HS-5 (cell line): ENCODE data around the gene HCK.

ENCODE experiments used
- DNase-seq: peaks from one replicate; pipeline ENCODE4 v3.0.0-alpha.2; 2012; ENCODE audit warnings: low read depth

HCK gene

DNA sequence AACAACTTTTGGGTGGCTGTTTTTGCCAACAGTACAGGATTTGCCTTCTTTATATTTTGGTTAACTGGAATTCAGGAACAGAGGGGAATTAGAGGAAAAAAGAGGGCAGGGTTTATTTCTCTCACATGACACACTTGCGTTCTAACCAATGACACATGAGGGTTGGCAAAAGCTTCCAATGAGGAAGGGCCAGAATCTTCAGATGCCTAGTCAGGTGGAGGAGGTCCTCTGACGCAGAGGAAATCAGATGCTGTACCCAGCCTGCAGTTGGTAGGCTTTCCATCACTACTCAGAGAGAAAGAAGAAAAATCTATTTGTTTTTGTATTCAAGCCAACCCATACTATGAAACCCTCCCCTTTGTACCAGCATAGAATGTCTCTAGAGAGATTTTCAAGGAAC, 78.3 kb downstream of the HCK start:
- no peak for DNase-seq

- no peak for DNase-seq
Measured at GRCh38 chr20:32130965-32131364, 78.9 kb downstream of the HCK start.

DNA sequence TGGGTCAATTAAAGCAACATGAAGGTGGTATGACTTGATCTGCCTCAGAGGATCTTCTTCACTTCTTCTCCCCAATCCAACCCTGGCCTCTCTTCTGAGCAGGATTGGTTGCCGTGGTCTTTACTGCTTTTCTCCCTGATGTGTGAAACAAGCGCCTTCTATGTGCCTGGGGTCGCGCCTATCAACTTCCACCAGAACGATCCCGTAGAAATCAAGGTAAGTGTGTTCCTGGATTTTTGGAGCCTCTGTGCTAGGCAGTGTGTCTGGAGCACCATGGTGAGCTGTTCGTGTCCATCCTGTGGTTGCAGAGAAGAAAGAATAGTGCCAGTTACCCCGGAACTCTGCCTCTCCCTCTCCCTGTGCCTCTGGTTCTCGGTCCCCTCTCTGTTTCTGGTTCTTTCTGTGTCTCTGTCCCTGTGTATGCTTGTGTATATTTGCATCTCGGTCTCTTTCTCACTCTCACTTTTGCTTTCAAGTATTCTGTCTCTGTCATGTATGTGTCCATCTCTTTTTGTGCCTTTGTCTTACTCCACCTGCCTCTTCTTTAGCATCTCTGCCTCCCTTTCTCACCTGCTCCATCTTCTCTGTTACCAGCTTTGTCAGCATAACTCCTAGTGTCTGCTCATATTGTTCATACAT, 81.0 kb downstream of the HCK start:
- DNase-seq: no peak

DNA sequence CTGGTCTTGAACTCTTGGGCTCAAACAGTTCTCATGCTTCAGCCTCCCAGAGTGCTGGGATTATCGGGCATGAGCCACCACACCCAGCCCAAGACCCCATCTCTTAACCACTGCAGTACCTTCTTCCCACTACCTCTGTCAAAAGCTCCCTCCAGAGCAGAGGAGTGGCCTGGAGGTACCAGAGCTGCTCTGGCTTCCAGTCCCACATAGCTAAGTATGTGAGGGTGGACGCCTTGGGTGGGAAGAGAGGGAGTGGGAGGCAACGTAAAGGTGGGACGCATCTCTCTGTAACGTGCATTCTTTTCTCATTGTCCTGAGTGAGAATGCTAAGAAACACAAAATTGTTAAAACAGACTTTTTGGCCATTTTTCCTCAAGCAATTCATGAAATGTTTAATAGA, 82.0 kb downstream of the HCK start:
- no peak for DNase-seq

DNA sequence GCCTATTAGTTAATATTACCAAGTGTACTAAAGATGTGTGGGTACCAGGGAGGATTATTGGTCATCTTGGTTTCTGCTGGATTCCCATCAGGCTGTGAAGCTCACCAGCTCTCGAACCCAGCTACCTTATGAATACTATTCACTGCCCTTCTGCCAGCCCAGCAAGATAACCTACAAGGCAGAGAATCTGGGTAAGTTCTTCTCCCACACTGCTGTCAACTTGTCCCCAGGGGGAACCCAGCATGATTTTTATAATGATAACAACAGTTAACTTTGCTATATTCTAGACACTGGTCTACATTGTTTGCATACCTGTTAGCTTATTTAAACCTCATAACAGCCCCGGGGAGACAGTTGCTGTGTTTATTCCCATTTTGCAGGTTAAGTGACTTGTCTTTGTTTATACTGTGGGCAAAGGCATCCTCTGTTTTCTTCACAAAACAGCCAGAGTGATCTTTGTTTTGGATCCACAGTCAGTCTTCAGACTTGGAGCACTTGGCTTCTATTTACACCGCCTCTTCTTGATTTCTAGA, 84.0 kb downstream of the HCK start:
- DNase-seq: no peak

GRCh38 chr20:32138921-32139320, 86.9 kb downstream of the HCK start:
- no peak for DNase-seq

GRCh38 chr20:32139947-32140346, 87.9 kb downstream of the HCK start:
- no peak for DNase-seq

- DNase-seq: no peak
Measured at GRCh38 chr20:32140603-32141002, 88.6 kb downstream of the HCK start.

DNA sequence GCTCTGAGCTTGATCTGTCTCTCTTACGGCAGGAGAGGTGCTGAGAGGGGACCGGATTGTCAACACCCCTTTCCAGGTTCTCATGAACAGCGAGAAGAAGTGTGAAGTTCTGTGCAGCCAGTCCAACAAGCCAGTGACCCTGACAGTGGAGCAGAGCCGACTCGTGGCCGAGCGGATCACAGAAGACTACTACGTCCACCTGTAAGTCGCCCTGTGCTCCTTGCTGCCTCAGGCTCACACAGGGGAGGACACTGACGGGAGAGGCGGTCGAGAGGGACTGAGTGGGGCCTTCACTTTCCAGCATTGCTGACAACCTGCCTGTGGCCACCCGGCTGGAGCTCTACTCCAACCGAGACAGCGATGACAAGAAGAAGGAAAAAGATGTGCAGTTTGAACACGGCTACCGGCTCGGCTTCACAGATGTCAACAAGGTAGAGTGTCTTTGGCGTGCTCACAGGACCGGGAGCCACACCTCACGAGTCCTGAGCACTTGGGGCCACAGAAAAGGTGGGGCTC, 89.5 kb downstream of the HCK start:
- DNase-seq: no peak

DNA sequence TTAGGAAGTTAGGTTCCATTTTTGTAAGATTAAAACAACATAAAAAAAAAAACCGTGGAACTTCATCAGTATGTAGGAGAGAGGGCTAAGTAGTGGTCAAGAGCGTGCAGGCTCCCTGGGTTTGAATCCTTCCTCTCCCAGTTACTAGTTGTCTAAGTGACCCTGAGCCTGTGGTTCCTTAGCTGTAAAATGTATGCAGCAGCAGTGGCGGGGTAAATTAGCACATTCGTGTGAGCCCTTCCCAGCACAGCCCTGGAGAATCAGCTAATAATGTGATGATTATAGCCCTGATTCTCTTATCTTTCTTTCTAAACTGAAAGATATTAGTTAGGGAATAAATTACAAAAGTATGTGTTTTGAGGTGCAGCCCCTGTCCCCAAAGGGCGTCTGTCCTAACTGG, 90.0 kb downstream of the HCK start:
- DNase-seq: no peak

- no peak for DNase-seq
Measured at GRCh38 chr20:32142991-32143390, 90.9 kb downstream of the HCK start.

- no peak for DNase-seq
Measured at GRCh38 chr20:32144898-32145662, 93.0 kb downstream of the HCK start.

GRCh38 chr20:32149566-32150170, 97.6 kb downstream of the HCK start:
- no peak for DNase-seq

GRCh38 chr20:32150291-32150848, 98.3 kb downstream of the HCK start:
- DNase-seq: no peak
